ENCODE results near the gene SSBP3. TPM values are rescaled to one million over a fixed set of nuclear protein-coding genes. Genes with fewer than 3 reads are reported as not detected.

Gene SSBP3
- polyA plus RNA-seq, 1 donor (not counting 4 experiments of a cell fraction or from before 2014, with no cell fraction given), result 16.9 TPM

DNA sequence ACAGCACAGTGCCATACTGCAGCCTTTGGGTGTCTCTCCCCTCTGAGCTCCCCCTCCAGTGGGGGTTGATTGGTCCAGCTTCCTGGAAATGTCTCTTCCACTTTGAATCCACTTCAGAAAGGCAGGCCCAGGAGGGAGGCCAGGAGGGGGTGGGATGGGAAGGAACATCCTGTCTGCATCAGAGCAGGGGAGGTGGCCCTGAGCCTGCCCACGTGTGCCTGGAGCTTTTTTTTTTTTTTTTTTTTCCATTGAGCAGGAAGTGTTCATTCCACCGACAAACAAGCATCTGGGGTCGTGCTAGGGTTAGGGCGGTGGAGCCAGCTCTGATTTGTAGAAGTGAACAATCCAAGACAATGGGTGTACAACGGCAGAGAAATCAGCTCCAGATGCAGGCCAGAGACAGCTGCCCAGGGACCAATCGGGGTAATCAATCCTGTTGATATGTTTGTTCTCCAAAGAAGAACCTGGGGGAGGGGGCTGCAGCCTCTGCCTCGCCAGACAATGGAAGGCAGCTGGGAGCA is 93.3 kb downstream of the SSBP3 start:
- Histone ChIP-seq H3K36me3 (ENCODE audit: control insufficient read depth in 2 of 2, extremely low read depth in 1 of 2, insufficient read depth in 2 of 2, low read length in 2 of 2) (peaks cover 0 to 3% of the 10 kb centered on the region in 2 experiments), H4K20me1 (ENCODE audit: control insufficient read depth, extremely low read depth, insufficient read depth, low read length) (no peaks in the 10 kb centered on the region), H2AFZ (ENCODE audit: control insufficient read depth, low read length) (no peak overlapping the region), H3K9me1 (ENCODE audit: control insufficient read depth, extremely low read depth, insufficient read depth, low read length) (no peaks in the 10 kb centered on the region), H3K27ac (ENCODE audit: control insufficient read depth, insufficient read depth, low read length) (no peak overlapping the region), H3K79me2 (ENCODE audit: control insufficient read depth, insufficient read depth, low read length) (peaks cover 3% of the 10 kb centered on the region), H3K4me2 (ENCODE audit: control insufficient read depth, extremely low read depth, insufficient read depth, low read depth, low read length) (peak overlapping the region; percentile 16), H3K4me3 (ENCODE audit: control insufficient read depth in 2 of 3, extremely low read depth in 1 of 3, insufficient read depth in 2 of 3, low read depth in 1 of 3, low read length in 3 of 3) (no peak overlapping the region), H3K9me3 (ENCODE audit: control insufficient read depth, low read depth, low read length) (no peaks in the 10 kb centered on the region), H3K4me1 (ENCODE audit: control insufficient read depth, extremely low read depth, insufficient read depth, low read length) (peaks cover 18% of the 10 kb centered on the region), H3K9ac (ENCODE audit: control insufficient read depth, extremely low read depth, insufficient read depth, low read length) (no peak overlapping the region), H3K27me3 (ENCODE audit: control insufficient read depth, extremely low read depth, insufficient read depth, low read length) (no peaks in the 10 kb centered on the region)
- FAIRE-seq, result no peak
- no peak for DNase-seq (ENCODE audit: low read depth, low spot score)
- TF ChIP-seq CTCF (optimal IDR thresholded peaks at IDR 0.05 in 1 of 3, IDR thresholded peaks at IDR 0.05 in 1 of 3, conservative IDR thresholded peaks at IDR 0.05 in 1 of 3; ENCODE audit: extremely low read depth in 1 of 3, insufficient read depth in 2 of 3, low read length in 3 of 3) (no peak), EZH2 (IDR thresholded peaks at IDR 0.05; ENCODE audit: low read length) (no peak)
- dilution Hi-C loops (cut with MboI; ENCODE audit: extremely low pct_ligation_motif_present, low sequenced_read_pairs), result no loop called here

GRCh38 chr1:54311506-54311905 is 94.7 kb downstream of the SSBP3 start:
- Histone ChIP-seq H3K9me1 (ENCODE audit: control insufficient read depth, extremely low read depth, insufficient read depth, low read length) (no peaks in the 10 kb centered on the region), H3K27ac (ENCODE audit: control insufficient read depth, insufficient read depth, low read length) (no peak overlapping the region), H3K27me3 (ENCODE audit: control insufficient read depth, extremely low read depth, insufficient read depth, low read length) (no peaks in the 10 kb centered on the region), H3K4me3 (ENCODE audit: control insufficient read depth in 2 of 3, extremely low read depth in 1 of 3, insufficient read depth in 2 of 3, low read depth in 1 of 3, low read length in 3 of 3) (no peak overlapping the region), H3K9ac (ENCODE audit: control insufficient read depth, extremely low read depth, insufficient read depth, low read length) (no peak overlapping the region), H3K9me3 (ENCODE audit: control insufficient read depth, low read depth, low read length) (no peaks in the 10 kb centered on the region), H3K4me2 (ENCODE audit: control insufficient read depth, extremely low read depth, insufficient read depth, low read depth, low read length) (no peak overlapping the region), H2AFZ (ENCODE audit: control insufficient read depth, low read length) (no peak overlapping the region), H4K20me1 (ENCODE audit: control insufficient read depth, extremely low read depth, insufficient read depth, low read length) (no peaks in the 10 kb centered on the region), H3K79me2 (ENCODE audit: control insufficient read depth, insufficient read depth, low read length) (peaks cover 8% of the 10 kb centered on the region), H3K36me3 (ENCODE audit: control insufficient read depth in 2 of 2, extremely low read depth in 1 of 2, insufficient read depth in 2 of 2, low read length in 2 of 2) (peaks cover 0 to 3% of the 10 kb centered on the region in 2 experiments), H3K4me1 (ENCODE audit: control insufficient read depth, extremely low read depth, insufficient read depth, low read length) (peaks cover 18% of the 10 kb centered on the region)
- no peak for DNase-seq (ENCODE audit: low read depth, low spot score)
- dilution Hi-C loops (cut with MboI; ENCODE audit: extremely low pct_ligation_motif_present, low sequenced_read_pairs), result no loop called here
- no peak for TF ChIP-seq CTCF (optimal IDR thresholded peaks at IDR 0.05 in 1 of 3, IDR thresholded peaks at IDR 0.05 in 1 of 3, conservative IDR thresholded peaks at IDR 0.05 in 1 of 3; ENCODE audit: extremely low read depth in 1 of 3, insufficient read depth in 2 of 3, low read length in 3 of 3)
- TF ChIP-seq EZH2 (IDR thresholded peaks at IDR 0.05; ENCODE audit: low read length), result no peak
- no peak for FAIRE-seq
